WI38 (cell line): ENCODE data around the gene GCNT1.

Experiments used
- H3K4me3 ChIP-seq: 2 replicates; pipeline ENCODE4 v1.5.1; 2011; ENCODE audit warnings: low read depth, mild to moderate bottlenecking, control low read depth, low read length
- TF ChIP-seq, protein P1 (sequence below): IDR thresholded peaks from 2 replicates; pipeline ENCODE4 v1.5.1; 2012; ENCODE audit warnings: low read depth, mild to moderate bottlenecking, control low read depth, low read length

Gene GCNT1

DNA sequence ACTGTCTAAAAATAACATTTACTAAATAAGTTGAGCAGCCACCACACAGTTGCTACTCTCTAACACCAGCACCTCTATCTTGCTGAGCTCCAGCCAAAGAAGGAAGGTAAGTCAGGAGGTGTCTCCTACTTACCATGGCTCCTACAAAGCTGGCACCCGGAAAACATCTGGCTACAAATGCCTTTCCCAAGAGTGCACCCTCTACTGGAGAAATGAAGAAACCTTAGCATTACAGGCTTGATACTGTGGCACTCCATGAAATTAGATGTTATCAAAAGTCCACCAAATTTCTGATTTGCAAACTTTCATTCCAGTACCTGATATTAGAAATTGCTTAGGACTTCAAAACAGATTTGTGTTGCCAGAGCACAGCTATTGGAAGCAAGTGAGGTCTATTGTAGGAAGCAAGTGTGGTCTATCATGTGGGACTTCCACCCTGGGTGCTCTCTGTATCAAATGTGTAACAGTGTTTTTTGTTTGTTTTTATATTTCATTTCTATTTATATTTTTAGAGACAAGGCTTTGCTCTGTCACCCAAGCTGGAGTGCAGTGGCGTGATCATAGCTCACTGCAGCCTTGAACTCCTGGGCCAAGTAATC is 39.1 kb upstream of the GCNT1 start:
- H3K4me3 ChIP-seq = no peak overlapping the region
- TF ChIP-seq, protein P1, sequence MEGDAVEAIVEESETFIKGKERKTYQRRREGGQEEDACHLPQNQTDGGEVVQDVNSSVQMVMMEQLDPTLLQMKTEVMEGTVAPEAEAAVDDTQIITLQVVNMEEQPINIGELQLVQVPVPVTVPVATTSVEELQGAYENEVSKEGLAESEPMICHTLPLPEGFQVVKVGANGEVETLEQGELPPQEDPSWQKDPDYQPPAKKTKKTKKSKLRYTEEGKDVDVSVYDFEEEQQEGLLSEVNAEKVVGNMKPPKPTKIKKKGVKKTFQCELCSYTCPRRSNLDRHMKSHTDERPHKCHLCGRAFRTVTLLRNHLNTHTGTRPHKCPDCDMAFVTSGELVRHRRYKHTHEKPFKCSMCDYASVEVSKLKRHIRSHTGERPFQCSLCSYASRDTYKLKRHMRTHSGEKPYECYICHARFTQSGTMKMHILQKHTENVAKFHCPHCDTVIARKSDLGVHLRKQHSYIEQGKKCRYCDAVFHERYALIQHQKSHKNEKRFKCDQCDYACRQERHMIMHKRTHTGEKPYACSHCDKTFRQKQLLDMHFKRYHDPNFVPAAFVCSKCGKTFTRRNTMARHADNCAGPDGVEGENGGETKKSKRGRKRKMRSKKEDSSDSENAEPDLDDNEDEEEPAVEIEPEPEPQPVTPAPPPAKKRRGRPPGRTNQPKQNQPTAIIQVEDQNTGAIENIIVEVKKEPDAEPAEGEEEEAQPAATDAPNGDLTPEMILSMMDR = peak; percentile 53

DNA sequence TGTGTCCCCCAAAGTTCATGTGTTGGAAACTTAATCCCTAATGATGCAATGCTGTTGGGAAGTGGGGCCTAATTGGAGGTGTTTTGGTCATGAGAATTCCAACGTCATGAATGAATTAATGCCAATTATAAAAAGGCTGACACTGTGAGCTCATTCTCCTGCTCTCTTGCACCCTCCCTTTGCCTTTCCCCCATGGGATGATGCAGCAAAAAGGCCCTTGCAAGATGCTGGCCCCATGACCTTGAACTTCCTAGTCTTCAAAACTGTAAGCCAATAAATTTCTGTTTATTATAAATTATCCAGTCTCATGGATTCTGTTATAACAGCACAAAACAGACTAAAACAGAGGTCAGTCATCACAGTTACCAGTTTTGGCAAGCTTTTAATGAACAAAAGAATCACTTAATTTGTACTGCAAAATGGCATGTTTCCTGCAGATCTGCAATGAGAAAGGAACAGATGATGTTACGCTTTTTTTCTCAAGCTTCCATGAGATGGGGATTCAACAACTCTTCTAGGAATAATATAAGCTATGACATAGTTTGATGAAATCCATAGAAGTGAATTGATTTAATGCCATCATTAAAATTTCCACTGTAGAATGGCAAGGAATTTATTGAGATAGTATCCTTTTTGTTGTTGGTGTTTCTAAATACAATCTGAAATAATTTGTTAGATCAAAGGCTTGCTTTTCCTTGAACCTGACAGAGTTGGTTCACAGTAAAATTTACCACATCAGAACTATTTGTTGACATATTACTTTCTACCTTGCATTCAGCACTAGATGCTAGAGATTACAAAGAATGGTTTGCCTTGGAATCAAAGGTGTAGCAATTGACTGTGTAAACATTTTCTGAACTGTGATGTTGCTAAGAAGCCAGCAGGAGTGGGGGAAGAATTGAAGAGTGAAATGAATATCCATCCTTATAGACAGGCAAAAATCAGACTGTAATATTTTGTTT is 35.5 kb upstream of the GCNT1 start:
- TF ChIP-seq, protein P1 = no peak
- no peak overlapping the region for H3K4me3 ChIP-seq

DNA sequence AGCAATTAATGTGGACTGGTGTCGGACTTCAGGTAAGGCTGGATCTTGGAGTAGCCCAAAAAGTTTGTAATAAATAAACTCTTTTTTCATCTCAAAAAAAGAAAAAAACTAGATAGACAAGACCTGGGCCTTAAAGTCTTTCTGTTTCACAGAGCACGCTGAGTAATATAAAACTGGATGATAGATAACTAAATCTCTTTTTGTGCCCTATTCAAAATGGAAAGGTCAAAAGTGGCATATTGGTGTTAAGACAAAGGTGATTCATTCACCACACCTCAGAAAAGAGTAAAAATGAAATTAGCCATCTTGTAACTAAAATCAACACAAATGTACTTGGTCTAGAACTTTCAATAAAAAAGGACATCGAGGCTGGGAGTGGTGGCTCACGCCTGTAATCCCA is 34.5 kb upstream of the GCNT1 start:
- no peak overlapping the region for H3K4me3 ChIP-seq
- TF ChIP-seq, protein P1 = no peak

DNA sequence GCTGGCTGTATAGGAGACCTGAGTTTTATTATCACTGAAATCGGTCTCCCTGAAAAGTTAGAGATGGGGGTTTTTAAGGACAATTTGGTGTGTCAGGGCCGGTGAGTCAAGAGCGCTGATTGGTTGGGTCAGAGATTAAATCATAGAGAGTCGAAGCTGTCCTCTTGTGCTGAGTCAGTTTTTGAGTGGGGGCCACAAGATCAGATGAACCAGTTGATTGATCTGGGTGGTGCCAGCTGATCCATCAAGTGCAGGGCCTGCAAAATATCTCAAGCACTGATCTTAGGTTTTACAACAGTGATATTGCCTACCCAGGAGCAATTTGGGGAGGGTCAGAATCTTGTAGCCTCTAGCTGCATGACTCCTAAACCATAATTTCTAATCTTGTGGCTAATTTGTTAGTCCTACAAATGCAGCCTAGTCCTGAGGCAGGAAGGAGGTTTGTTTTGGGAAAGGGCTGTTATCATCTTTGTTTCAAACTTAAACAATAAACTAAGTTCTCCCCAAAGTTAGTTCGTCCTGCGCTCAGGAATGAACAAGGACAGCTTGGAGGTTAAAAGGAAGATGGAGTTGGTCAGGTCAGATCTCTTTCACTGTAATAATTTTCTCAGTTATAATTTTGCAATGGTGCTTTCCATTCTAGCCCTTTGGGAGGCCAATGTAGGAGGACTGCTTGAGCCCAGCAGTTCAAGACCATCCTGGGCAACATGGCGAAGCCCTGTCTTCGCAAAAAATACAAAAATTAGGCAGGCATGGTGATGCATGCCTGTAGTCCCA is 33.1 kb upstream of the GCNT1 start:
- TF ChIP-seq, protein P1 = no peak

DNA sequence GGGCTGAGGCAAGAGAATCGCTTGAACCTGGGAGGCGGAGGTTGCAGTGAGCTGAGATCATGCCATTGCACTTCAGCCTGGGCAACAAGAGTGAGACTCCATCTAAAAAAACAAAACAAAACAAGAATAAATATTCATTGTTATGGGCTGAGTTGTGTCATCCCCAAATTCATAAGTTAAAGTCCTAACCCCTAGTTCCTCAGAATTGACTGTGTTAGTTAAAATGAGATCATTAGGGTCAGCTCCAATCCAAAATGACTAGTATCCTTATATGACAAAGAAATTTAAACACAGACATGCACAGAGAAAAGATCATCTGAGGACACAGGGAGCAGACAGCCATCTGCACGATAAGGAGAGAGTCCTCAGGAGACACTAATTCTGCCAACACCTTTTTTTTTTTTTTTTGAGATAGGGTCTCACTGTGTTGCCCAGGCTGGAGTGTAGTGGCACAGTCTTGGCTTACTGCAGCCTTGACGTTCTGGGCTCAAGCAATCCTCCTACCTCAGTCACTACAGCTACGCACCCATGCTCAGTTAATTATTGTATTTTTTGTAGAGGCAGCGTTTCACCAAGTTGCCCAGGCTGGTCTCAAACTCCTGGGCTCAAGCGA is 32.1 kb upstream of the GCNT1 start:
- no peak overlapping the region for H3K4me3 ChIP-seq
- TF ChIP-seq, protein P1 = no peak

More for the DNA sequence above, 33.1 kb upstream of the GCNT1 start:
- no peak overlapping the region for H3K4me3 ChIP-seq

DNA sequence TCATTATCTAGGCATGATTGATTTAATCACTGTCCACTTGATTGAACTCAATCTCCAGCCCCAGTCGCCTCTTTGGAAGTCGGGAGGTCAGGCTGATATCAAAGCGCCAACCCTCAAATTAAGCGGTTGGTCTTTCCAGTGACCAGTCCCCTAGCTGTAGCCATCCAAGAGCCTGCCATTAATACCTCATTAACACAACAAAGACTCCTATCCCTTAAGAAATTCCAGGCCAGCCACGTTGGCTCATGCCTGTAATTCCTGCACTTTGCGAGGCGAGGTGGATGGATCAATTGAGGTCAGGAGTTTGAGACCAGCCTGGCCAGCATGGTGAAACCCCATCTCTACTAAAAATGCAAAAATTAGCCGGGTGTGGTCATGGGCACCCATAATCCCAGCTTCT is 27.4 kb upstream of the GCNT1 start:
- TF ChIP-seq, protein P1 = no peak
- H3K4me3 ChIP-seq = no peak overlapping the region
